KG1 (cell line): ENCODE measurements around the gene IL34.

Source experiments
- DNase-seq: peaks from one replicate; lab custom pipeline; 2025; lab: John Stamatoyannopoulos, UW

The IL34 gene

GRCh38 chr16:70702624-70703023 is 56.3 kb downstream of the IL34 start:
- no peak for DNase-seq

- no peak for DNase-seq
Observed at GRCh38 chr16:70703041-70703834, 56.9 kb downstream of the IL34 start.

GRCh38 chr16:70703835-70704381 is 57.5 kb downstream of the IL34 start:
- no peak for DNase-seq

- DNase-seq = no peak
Observed at GRCh38 chr16:70704586-70704985, 58.2 kb downstream of the IL34 start.

GRCh38 chr16:70705056-70705455 is 58.7 kb downstream of the IL34 start:
- DNase-seq = no peak

- DNase-seq = no peak
Observed at GRCh38 chr16:70706948-70707465, 60.6 kb downstream of the IL34 start.

- DNase-seq = no peak
Observed at GRCh38 chr16:70708366-70709246, 62.2 kb downstream of the IL34 start.

- DNase-seq = no peak
Observed at GRCh38 chr16:70709457-70709856, 63.1 kb downstream of the IL34 start.

- DNase-seq = no peak
Observed at GRCh38 chr16:70709942-70710341, 63.6 kb downstream of the IL34 start.
